HG03097 (cell line): ENCODE measurements around the gene NUP133.

ENCODE experiments used
- ATAC-seq: cut with Tn5 transposase; IDR thresholded peaks from one replicate; pipeline ENCODE4 v1.9.1; 2021; ENCODE audit not compliant: unreplicated experiment, low FRiP score

The NUP133 gene

DNA sequence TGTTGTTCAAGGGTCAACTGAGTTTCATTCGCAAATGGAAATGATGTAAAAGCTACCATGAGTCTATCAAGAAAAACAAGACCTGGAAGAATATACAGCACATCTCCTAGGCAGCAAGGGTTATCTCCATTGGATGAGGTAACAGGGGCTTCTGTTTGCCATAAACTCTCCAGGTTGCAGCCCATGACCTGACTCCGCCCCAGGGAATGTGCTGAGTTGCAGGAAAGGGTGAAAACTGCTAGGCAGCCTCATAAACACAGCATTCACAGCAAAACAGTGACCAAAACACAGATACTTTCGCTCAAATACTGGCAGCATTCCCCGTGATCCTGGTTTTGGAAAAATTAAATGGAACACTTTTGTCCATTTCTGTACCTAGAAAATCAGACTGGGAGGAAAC, 54.1 kb downstream of the NUP133 start:
- no peak for ATAC-seq

- ATAC-seq = no peak
These were observed 55.0 kb downstream of the NUP133 start for GRCh38 chr1:229452956-229453801.

GRCh38 chr1:229448845-229449244, 59.3 kb downstream of the NUP133 start:
- no peak for ATAC-seq

DNA sequence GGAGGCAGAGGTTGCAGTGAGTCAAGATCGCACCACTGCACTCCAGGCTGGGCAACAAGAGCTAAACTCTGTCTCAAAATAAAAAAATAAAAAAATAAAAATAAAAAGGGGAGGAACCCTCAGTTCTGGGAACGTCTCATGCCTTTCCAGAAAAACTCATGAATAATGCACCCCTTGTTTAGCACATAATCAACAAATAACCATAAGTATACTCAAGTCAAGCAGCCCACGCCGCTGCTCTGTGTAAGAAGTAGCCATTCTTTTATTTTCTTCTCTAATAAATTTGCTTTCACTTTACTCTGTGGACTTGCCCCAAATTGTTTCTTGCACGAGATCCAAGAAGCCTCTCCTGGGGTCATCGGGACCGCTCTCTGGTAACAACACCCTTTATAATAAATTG, 59.8 kb downstream of the NUP133 start:
- no peak for ATAC-seq

DNA sequence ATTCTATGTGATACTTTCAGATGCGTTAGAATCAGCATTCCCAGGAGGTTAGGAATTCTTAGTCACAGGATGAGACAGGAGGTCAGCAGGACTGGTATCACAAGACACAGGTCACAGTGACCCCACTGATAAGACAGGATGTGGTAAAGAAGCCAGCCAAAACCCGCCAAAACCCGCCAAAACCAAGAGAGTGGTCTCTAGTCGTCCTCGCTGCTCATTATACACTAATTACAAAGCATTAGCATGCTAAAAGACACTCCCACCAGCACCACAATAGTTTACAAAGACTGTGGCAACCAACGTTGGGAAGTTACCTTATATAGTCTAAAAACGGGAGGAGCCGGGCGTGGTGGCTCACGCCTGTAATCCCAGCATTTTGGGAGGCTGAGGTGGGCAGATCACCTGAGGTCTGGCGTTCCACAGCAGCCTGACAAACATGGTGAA, 60.3 kb downstream of the NUP133 start:
- no peak for ATAC-seq

- no peak for ATAC-seq
These were observed 62.3 kb downstream of the NUP133 start for GRCh38 chr1:229445828-229446227.

DNA sequence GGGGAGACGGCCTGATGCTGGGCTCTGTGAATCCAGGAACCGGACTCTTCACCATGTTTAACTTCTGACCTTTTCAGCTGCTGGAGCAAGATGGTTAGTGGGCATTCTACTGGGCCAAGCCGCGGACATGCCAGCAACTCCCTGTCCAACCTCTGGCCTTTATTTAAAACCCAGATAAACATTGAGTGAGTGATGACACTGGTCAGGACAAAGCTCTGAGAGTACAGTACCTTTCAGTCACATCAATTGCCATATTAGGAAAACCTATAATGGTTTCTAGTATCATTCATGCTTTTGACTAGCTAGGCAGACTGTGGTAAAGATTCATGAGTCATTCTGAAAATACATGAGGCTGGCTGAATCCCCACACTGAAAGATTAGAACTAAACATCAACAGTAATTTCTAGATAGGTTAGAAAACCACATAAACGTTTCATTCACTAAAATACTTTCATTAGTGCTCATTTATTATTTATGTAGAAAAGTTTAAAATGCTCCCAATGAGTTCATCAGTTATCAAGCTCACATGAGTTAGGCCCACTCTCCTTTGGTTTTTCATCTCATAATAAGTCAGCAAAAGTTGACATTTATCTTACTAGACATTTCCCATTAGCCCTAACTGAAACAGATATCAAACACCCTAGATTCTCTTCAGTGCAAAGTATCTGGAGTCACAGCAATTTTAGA, 67.1 kb downstream of the NUP133 start:
- ATAC-seq = peak; percentile 96

- no peak for ATAC-seq
These were observed 70.1 kb downstream of the NUP133 start for GRCh38 chr1:229438021-229438420.

- ATAC-seq = no peak
These were observed 70.7 kb downstream of the NUP133 start for GRCh38 chr1:229437443-229437842.

DNA sequence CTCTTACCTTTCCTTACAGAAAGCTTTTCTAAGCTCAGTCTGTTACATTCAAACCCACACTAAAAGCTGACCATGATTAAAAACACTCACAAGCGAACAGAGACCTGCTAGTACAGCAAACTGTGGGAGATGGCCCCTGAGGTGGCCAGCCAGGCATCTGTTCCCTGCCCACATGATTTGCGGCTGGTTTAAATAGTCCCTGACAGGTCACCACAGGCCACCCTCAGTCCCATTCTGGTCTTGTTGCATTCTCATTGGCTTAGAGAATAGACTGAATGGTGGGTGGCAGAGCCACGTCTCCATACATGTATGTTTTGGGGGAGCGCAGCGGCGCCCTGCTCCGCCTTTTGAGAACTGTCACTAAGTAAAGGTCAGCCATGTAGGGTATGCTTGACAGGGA, 71.9 kb downstream of the NUP133 start:
- ATAC-seq = no peak

GRCh38 chr1:229434641-229435051, 73.5 kb downstream of the NUP133 start:
- ATAC-seq = no peak

DNA sequence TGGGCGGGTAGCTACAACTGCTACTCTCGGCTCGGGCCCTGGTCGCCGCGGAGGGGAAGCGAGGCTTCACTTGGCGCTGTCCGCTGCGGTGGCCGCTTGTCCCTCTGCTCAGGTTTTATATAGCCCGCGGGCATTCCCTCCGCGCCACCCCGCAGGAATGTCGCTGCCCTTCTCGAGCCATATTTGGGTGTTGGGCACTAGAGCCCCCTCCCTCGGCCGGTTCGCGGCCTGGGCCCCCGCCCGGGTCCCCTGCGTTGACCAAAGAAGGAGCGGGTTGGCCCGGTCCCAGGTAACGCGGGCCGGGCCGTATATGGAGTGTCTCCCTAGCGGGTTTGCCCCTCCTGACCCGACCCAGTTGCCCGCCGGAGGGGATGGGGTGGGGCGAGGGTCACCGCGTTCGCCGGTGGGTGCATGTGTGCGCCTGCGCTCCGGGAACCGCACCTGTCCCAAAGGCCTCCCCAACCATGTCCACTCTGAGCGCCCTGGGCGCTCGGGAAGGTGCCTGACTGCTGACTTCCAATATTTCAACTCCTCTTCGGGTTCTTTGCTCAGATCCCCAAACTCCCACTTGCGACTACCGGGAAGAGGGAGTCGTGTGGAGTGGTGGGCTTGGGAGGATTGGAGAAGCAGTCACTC, 74.0 kb downstream of the NUP133 start, which contains the start of gene ACTA1:
Gene ACTA1 (minus strand): TSS at position 90 of the 636 bp plus-strand sequence. CDS start 979 bp downstream, outside the sequence.
- no peak for ATAC-seq

DNA sequence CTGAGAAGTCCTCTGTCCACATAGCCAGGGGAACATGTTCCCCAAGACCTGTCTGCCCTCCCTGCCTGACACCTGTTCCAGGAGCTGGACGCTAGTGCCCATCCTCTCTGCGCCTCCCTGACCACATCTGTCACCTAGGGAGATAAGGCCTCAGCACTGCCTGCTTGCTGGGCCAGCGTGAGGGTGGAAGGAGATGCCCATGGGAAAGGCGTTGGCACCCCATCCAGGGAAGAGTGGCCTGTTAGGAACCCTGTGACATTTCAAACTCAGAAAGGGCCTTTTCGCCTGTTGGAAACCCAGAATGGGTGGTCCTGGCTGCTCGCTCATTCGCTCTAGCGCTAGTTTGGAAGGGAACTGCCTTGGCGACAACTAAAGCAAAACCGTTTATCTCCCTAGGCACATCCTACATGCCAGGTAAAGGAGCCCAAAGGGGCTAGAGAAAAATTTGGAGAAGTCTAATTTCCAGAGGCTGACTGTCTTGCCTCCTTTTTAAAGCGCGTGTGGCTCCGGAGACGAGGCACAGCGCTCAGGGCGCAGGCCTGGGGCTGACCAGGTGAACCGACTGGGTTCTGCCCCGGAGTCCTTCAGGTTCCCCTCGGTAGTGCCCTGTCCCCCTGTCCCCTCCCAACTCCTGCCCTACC, 74.7 kb downstream of the NUP133 start:
- no peak for ATAC-seq

- no peak for ATAC-seq
These were observed 75.2 kb downstream of the NUP133 start for GRCh38 chr1:229432905-229433304.

- no peak for ATAC-seq
These were observed 76.1 kb downstream of the NUP133 start for GRCh38 chr1:229432116-229432461.

- ATAC-seq = no peak
These were observed 76.6 kb downstream of the NUP133 start for GRCh38 chr1:229431284-229432115.

GRCh38 chr1:229430761-229431283, 77.3 kb downstream of the NUP133 start:
- no peak for ATAC-seq

- ATAC-seq = no peak
These were observed 79.9 kb downstream of the NUP133 start for GRCh38 chr1:229428256-229428655.

DNA sequence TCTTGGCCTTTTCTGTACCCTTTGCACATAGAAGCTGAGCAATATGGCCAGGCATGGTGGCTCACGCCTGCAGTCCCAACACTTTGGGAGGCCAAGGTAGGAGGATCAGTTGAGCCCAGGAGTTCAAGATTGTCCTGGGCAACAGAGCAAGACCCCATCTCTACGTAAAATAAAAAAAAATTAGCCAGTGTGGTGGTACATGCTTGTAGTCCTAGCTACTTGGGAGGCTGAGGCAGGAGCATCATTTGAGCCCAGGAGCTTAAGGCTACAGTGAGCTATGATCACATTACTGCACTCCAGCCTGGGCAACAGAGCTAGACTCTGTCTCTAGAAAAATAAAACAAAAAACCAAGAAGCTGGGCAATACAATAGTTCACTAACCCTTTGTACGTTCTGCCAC, 80.6 kb downstream of the NUP133 start:
- no peak for ATAC-seq
